H1 (cell line): ENCODE data around the gene CCDC15. TPM values are rescaled to one million over a fixed set of nuclear protein-coding genes. Genes with fewer than 3 reads are reported as not detected.

ENCODE experiments used
- CTCF ChIA-PET: fragments of 300-600 bp; sonication (Branson Sonifier 250); formaldehyde crosslinking; loops from one replicate; lab custom pipeline; 2021; ENCODE audit not compliant: partially characterized antibody; lab: Charles Lee
- POLR2A ChIA-PET: fragments of 300-600 bp; sonication (Branson Sonifier 250); formaldehyde crosslinking; loops from one replicate; lab custom pipeline; 2021; ENCODE audit warnings: inconsistent platforms; ENCODE audit not compliant: partially characterized antibody; lab: Charles Lee
- DNase-seq, 2 experiments: peaks; one replicate each; pipeline versions ENCODE4 v3.0.0 to v3.0.0-alpha.2; 2010 to 2022; ENCODE audit warnings: low spot score in 2 of 2, low read depth in 1 of 2, mixed read lengths in 1 of 2
- FAIRE-seq: peaks from 2 replicates; lab custom pipeline; 2011; peaks lifted over from hg19 to GRCh38; lab: Jason Lieb, UNC
- H2AFZ ChIP-seq: 2 replicates; pipeline ENCODE4 v1.8.1; 2012; ENCODE audit warnings: low read length, inconsistent platforms
- H2AK5ac ChIP-seq: 2 replicates; pipeline ENCODE4 v1.6.1; 2013; ENCODE audit warnings: low read depth, low read length
- H2BK120ac ChIP-seq: replicated peaks from 2 replicates; pipeline ENCODE3; 2013; ENCODE audit warnings: low read depth, low read length, inconsistent platforms
- H2BK12ac ChIP-seq: 2 replicates; pipeline ENCODE4 v1.6.1; 2013; ENCODE audit warnings: low read depth, low read length
- H2BK15ac ChIP-seq: 2 replicates; pipeline ENCODE4 v1.6.1; 2013; ENCODE audit warnings: low read length
- H2BK20ac ChIP-seq: 2 replicates; pipeline ENCODE4 v1.6.1; 2013; ENCODE audit warnings: low read length
- H2BK5ac ChIP-seq: 2 replicates; pipeline ENCODE4 v1.6.1; 2013; ENCODE audit warnings: low read depth, low read length
- H3K14ac ChIP-seq: 2 replicates; pipeline ENCODE4 v1.6.1; 2013; ENCODE audit warnings: inconsistent platforms; ENCODE audit not compliant: insufficient read length
- H3K18ac ChIP-seq: 2 replicates; pipeline ENCODE4 v1.6.1; 2013; ENCODE audit warnings: low read length; ENCODE audit errors: extremely low read depth
- H3K23ac ChIP-seq: 2 replicates; pipeline ENCODE4 v1.6.1; 2013; ENCODE audit warnings: inconsistent platforms; ENCODE audit not compliant: insufficient read length
- H3K23me2 ChIP-seq: 2 replicates; pipeline ENCODE4 v1.6.1; 2013; ENCODE audit warnings: low read depth, low read length
- H3K27ac ChIP-seq: 2 replicates; pipeline ENCODE4 v1.6.1; 2011; ENCODE audit warnings: low read depth, low read length, inconsistent platforms
- H3K27me3 ChIP-seq, 4 experiments: replicated peaks in 1 of 4; 1 replicate in 1 of 4; 2 replicates in 3 of 4; pipeline versions ENCODE4 v1.6.1 to v1.8.1; 2011 to 2013; ENCODE audit warnings: low read length in 3 of 4, mild to moderate bottlenecking in 3 of 4, inconsistent platforms in 2 of 4, mixed read lengths in 2 of 4, moderate library complexity in 1 of 4; ENCODE audit not compliant: control insufficient read depth in 3 of 4, insufficient read depth in 3 of 4; ENCODE audit errors: extremely low read depth in 1 of 4
- H3K36me3 ChIP-seq, 4 experiments: 2 replicates each; pipeline versions ENCODE4 v1.6.1 to v1.8.1; 2011 to 2013; ENCODE audit warnings: mild to moderate bottlenecking in 4 of 4, low read length in 3 of 4, moderate library complexity in 2 of 4, control low read depth in 1 of 4, inconsistent platforms in 1 of 4; ENCODE audit not compliant: insufficient read depth in 4 of 4, control insufficient read depth in 2 of 4
- H3K4ac ChIP-seq: replicated peaks from 2 replicates; pipeline ENCODE3; 2013; ENCODE audit warnings: low read length, low read depth, mixed read lengths, inconsistent platforms; ENCODE audit not compliant: insufficient read length
- H3K4me1 ChIP-seq, 4 experiments: replicated peaks in 1 of 4; 1 replicate in 1 of 4; 2 replicates in 3 of 4; pipeline versions ENCODE4 v1.6.1 to v1.8.1; 2011 to 2013; ENCODE audit warnings: low read length in 3 of 4, inconsistent platforms in 2 of 4, mixed read lengths in 1 of 4; ENCODE audit not compliant: insufficient read depth in 4 of 4, control insufficient read depth in 3 of 4
- H3K4me2 ChIP-seq, 2 experiments: 2 replicates each; pipeline versions ENCODE4 v1.6.1 to v1.8.1; 2011 to 2013; ENCODE audit warnings: low read depth in 2 of 2, low read length in 2 of 2, control low read depth in 1 of 2, inconsistent platforms in 1 of 2, mild to moderate bottlenecking in 1 of 2; ENCODE audit not compliant: insufficient read depth in 1 of 2
- H3K4me3 ChIP-seq, 4 experiments: fragments of 200-600, 300-600 bp in 1 of 4; sonication (generic), shearing (Covaris generic), sonication (Bioruptor Twin) in 1 of 4; 2 replicates each; pipeline versions ENCODE4 v1.5.1 to v1.8.1; 2011 to 2016; ENCODE audit warnings: low read length in 4 of 4, low read depth in 3 of 4, control low read depth in 2 of 4, inconsistent platforms in 2 of 4, mild to moderate bottlenecking in 2 of 4, mixed read lengths in 1 of 4, moderate library complexity in 1 of 4; ENCODE audit not compliant: insufficient read depth in 2 of 4; ENCODE audit errors: extremely low read depth in 1 of 4
- H3K56ac ChIP-seq: replicated peaks from 2 replicates; pipeline ENCODE3; 2013; ENCODE audit warnings: low read depth, mild to moderate bottlenecking, mixed read lengths, low read length, inconsistent platforms; ENCODE audit not compliant: insufficient read length
- H3K79me1 ChIP-seq: 2 replicates; pipeline ENCODE4 v1.6.1; 2013; ENCODE audit warnings: low read depth, low read length, control low read depth
- H3K79me2 ChIP-seq, 2 experiments: 2 replicates each; pipeline versions ENCODE4 v1.6.1 to v1.8.1; 2012 to 2013; ENCODE audit warnings: low read length in 2 of 2, mild to moderate bottlenecking in 2 of 2, inconsistent platforms in 1 of 2; ENCODE audit not compliant: insufficient read depth in 2 of 2, control insufficient read depth in 1 of 2
- H3K9ac ChIP-seq, 4 experiments: replicated peaks in 1 of 4; 1 replicate in 1 of 4; 2 replicates in 3 of 4; pipeline versions ENCODE4 v1.6.1 to v1.8.1; 2011 to 2013; ENCODE audit warnings: low read depth in 3 of 4, low read length in 3 of 4, control low read depth in 2 of 4, mild to moderate bottlenecking in 2 of 4, moderate library complexity in 2 of 4, inconsistent platforms in 1 of 4; ENCODE audit errors: extremely low read depth in 1 of 4
- H3K9me3 ChIP-seq, 2 experiments: 2 replicates each; pipeline versions ENCODE4 v1.6.1 to v1.8.1; 2012 to 2013; ENCODE audit warnings: mild to moderate bottlenecking in 2 of 2, moderate library complexity in 2 of 2, control low read depth in 1 of 2, inconsistent platforms in 1 of 2, low read depth in 1 of 2, low read length in 1 of 2, mixed read lengths in 1 of 2; ENCODE audit not compliant: insufficient read depth in 2 of 2
- H4K20me1 ChIP-seq, 2 experiments: replicated peaks in 1 of 2; 2 replicates each; pipeline versions ENCODE3 to v1.8.1; 2011 to 2013; ENCODE audit warnings: inconsistent platforms in 2 of 2, low read length in 2 of 2, mild to moderate bottlenecking in 1 of 2; ENCODE audit not compliant: insufficient read depth in 2 of 2, control insufficient read depth in 1 of 2
- H4K5ac ChIP-seq: 2 replicates; pipeline ENCODE4 v1.6.1; 2013; ENCODE audit warnings: low read length, low read depth, mixed read lengths, inconsistent platforms; ENCODE audit not compliant: insufficient read length
- H4K8ac ChIP-seq: 2 replicates; pipeline ENCODE4 v1.8.0; 2013; ENCODE audit warnings: mild to moderate bottlenecking, moderate library complexity, low read length, inconsistent platforms; ENCODE audit not compliant: insufficient read depth; ENCODE audit errors: extremely low read depth
- H4K91ac ChIP-seq: replicated peaks from 2 replicates; pipeline ENCODE3; 2013; ENCODE audit warnings: low read length, mixed read lengths, inconsistent platforms; ENCODE audit not compliant: insufficient read length
- BCL11A ChIP-seq, 2 experiments: IDR thresholded peaks; one replicate each; pipeline ENCODE4 v1.6.1; 2011; ENCODE audit warnings: low read depth in 2 of 2, low read length in 2 of 2, mild to moderate bottlenecking in 2 of 2
- BRCA1 ChIP-seq: IDR thresholded peaks from 2 replicates; pipeline ENCODE4 v1.6.1; 2012; ENCODE audit warnings: low read depth, low read length, improper control_type of control experiment
- CBX5 ChIP-seq: fragments of 300-800, 300-1000 bp; sonication (generic); IDR thresholded peaks from 2 replicates; pipeline ENCODE4 v1.7.1; 2016; ENCODE audit warnings: antibody characterized with exemption, low read length, low read depth
- CTBP2 ChIP-seq: IDR thresholded peaks from 2 replicates; pipeline ENCODE4 v1.7.0; 2011; ENCODE audit warnings: borderline replicate concordance, mild to moderate bottlenecking, moderate library complexity, mixed read lengths, low read length; ENCODE audit not compliant: insufficient read depth, insufficient read length
- EP300 ChIP-seq, 2 experiments: IDR thresholded peaks; 1 replicate in 1 of 2; 2 replicates in 1 of 2; pipeline ENCODE4 v1.6.1; 2011 to 2012; ENCODE audit warnings: low read depth in 2 of 2, low read length in 2 of 2, mild to moderate bottlenecking in 2 of 2, borderline replicate concordance in 1 of 2, inconsistent platforms in 1 of 2, moderate library complexity in 1 of 2
- GABPA ChIP-seq: IDR thresholded peaks from 2 replicates; pipeline ENCODE4 v1.6.1; 2011; ENCODE audit warnings: mild to moderate bottlenecking, low read length, moderate library complexity, borderline replicate concordance; ENCODE audit not compliant: insufficient read depth
- KDM4A ChIP-seq: IDR thresholded peaks from one replicate; pipeline ENCODE4 v1.7.1; 2012; ENCODE audit warnings: low read depth, mild to moderate bottlenecking, moderate library complexity, low read length, inconsistent platforms; ENCODE audit not compliant: severe bottlenecking
- POLR2AphosphoS5 ChIP-seq: IDR thresholded peaks from 2 replicates; pipeline ENCODE4 v1.6.1; 2011; ENCODE audit warnings: low read depth, low read length
- POU5F1 ChIP-seq: IDR thresholded peaks from 2 replicates; pipeline ENCODE4 v1.6.1; 2011; ENCODE audit warnings: low read depth, mild to moderate bottlenecking, low read length, moderate library complexity
- SIRT6 ChIP-seq: IDR thresholded peaks from one replicate; pipeline ENCODE4 v1.7.1; 2012; ENCODE audit warnings: low read length, inconsistent platforms
- TBP ChIP-seq: IDR thresholded peaks from 2 replicates; pipeline ENCODE4 v1.6.1; 2011; ENCODE audit warnings: low read depth, low read length, improper control_type of control experiment
- TEAD4 ChIP-seq: IDR thresholded peaks from 2 replicates; pipeline ENCODE4 v1.6.1; 2012; ENCODE audit warnings: low read depth, low read length, inconsistent platforms, mixed read lengths
- WGBS, 2 experiments: shearing (Covaris generic) in 1 of 2; methylation state at CpG; one replicate each; pipeline versions ENCODE4 v1.1.6 to v1.1.7; 2013 to 2015; ENCODE audit warnings: low lambda C conversion rate in 2 of 2, mixed read lengths in 2 of 2, inconsistent platforms in 1 of 2, low coverage in 1 of 2, missing lambda C conversion rate in 1 of 2; ENCODE audit not compliant: insufficient replicate concordance in 2 of 2, insufficient coverage in 1 of 2, insufficient read length in 1 of 2; ENCODE audit errors: extremely low coverage in 1 of 2, missing lambda C conversion rate in 1 of 2; 5-methylcytosine and 5-hydroxymethylcytosine counted together
- polyA plus RNA-seq, 7 experiments: library from polyadenylated mRNA; depleted of rRNA in 3 of 7; stranded (reverse) in 5 of 7; unstranded in 2 of 7; fragments of >200 nt in 5 of 7; fragments of 200-250 nt in 2 of 7; gene quantifications; 1 replicate in 5 of 7; 2 replicates in 1 of 7; 4 replicates in 1 of 7; pipeline versions ENCODE4 v1.2.1 to v1.2.3, GENCODE V29; 2011 to 2013; ENCODE audit warnings: missing spikeins in 2 of 7, mixed read lengths in 2 of 7
- total RNA-seq: library from RNA; stranded (reverse); fragmentation: NEBNext Ultra II Directional; extraction: Animal tissue kit (Norgen Biotek cat#: 25700); gene quantifications from 2 replicates; pipeline ENCODE4 v1.2.1, GENCODE V29; 2021

CCDC15 gene
- total and polyA plus RNA-seq, 2 of the 8 experiments (the other 6 are each of a cell fraction or from before 2014, with no cell fraction given): 1.5 to 3.1 TPM

DNA sequence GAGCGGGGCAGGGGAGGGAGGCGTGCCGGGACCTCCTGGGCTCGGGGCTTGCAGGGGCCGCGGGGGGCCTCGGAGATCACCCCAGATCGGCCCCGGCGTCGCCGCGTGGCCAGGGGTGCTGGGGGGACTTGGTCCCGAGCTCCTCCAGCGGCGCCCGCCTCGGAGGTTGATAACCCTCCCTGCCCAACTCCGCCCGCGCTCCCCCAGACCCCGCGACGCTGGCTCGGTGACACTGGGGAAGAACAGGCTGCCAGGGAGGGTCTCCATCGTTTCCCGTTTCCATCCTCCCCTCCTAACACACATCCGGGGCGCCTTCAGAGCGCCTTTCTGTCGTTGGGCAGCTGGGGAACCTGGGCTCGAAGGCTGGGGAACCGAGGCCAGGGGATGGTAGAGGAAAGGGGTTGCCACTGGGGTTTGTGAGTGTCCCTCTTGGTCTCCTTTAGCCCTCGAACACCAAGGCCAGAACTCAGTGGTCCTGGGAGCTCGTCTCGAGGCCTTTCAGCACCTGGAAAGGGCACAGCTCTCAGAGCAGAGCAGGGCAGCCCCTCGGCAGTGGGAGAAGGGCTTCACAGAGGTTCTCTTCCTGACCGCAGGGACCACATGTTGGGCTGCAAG, 109.5 kb downstream of the CCDC15 start:
- FAIRE-seq (no peak), DNase-seq (peak in 1 of 2 experiments; percentile 82)
- CTCF ChIA-PET: interaction anchor here (0.7 to 2.9 kb wide), 20 partner anchors 9 to 367 kb away, joined by 3 to 13 read pairs (median 3); partner anchors contain the start of gene HEPACAM
- Histone ChIP-seq H2BK15ac (no peak overlapping the region), H2AFZ (peak overlapping the region; percentile 65), H3K9ac (peak overlapping the region in 1 of 4 experiments; percentile 36; a peak in 1 of 7 replicates), H3K79me1 (no peaks in the 10 kb centered on the region), H3K23me2 (peaks cover 11% of the 10 kb centered on the region), H4K20me1 (no peaks in the 10 kb centered on the region), H3K14ac (no peak overlapping the region), H2AK5ac (no peak overlapping the region), H2BK5ac (no peak overlapping the region; the same call in 1 of the 2 replicates), H3K4me2 (peak overlapping the region; percentile 70 to 91), H4K8ac (peak overlapping the region; percentile 57), H2BK120ac (no peak overlapping the region), H4K5ac (no peak overlapping the region), H3K79me2 (no peaks in the 10 kb centered on the region), H3K36me3 (no peaks in the 10 kb centered on the region), H3K4me3 (peak overlapping the region; percentile 60 to 78 (median 75)), H3K23ac (no peak overlapping the region), H3K4ac (no peak overlapping the region), H3K18ac (peak overlapping the region; percentile 43; the same call in 1 of the 2 replicates), H3K9me3 (no peaks in the 10 kb centered on the region), H3K27me3 (peaks cover 1 to 29% (median 24%) of the 10 kb centered on the region in 4 experiments), H4K91ac (peak overlapping the region; percentile 39), H3K4me1 (peaks cover 0 to 2% (median 0%) of the 10 kb centered on the region in 4 experiments; a peak in 2 of 7 replicates), H2BK12ac (no peak overlapping the region), H3K27ac (no peak overlapping the region), H2BK20ac (no peak overlapping the region), H3K56ac (peak overlapping the region; percentile 9)
- POLR2A ChIA-PET: interaction anchor here (1.4 to 1.5 kb wide), 2 partner anchors 18 to 110 kb away, joined by 3 read pairs; partner anchors contain the start of gene CCDC15
- WGBS, 2 experiments: 5% methylated on average over 26 of the region's 38 CpGs; no CpG with 5 or more reads in 1 of the 2 experiments
- TF ChIP-seq GABPA (no peak), TBP (0 out of 2 replicates have a peak, but pooled peaks have one; percentile 16), TEAD4 (no peak), POLR2AphosphoS5 (no peak), KDM4A (peak; percentile 99), BCL11A (IDR thresholded peaks at IDR 0.05; ENCODE audit: low read depth in 2 of 2, low read length in 2 of 2) (no peak), SIRT6 (no peak), POU5F1 (no peak), BRCA1 (no peak), CTBP2 (peak; percentile 86), CBX5 (no peak), EP300 (IDR thresholded peaks at IDR 0.05; ENCODE audit: borderline replicate concordance in 1 of 2, low read depth in 2 of 2, low read length in 2 of 2) (no peak)
